ENCODE data around the gene HOXA10. TPM values are rescaled to one million over a fixed set of nuclear protein-coding genes. Genes with fewer than 3 reads are reported as not detected.

Gene HOXA10
- polyA plus RNA-seq, 4 donors: 144 to 166 (median 157) TPM

- no peak for DNase-seq (ENCODE audit: low read depth in 4 of 4, low spot score in 3 of 4)
Observed at GRCh38 chr7:27191833-27192545, 17.9 kb upstream of the HOXA10 start.

GRCh38 chr7:27191161-27191731 lies 17.1 kb upstream of the HOXA10 start:
- DNase-seq (ENCODE audit: low read depth in 4 of 4, low spot score in 3 of 4): no peak

- DNase-seq (ENCODE audit: low read depth in 4 of 4, low spot score in 3 of 4): no peak
Observed at GRCh38 chr7:27189997-27190748, 16.1 kb upstream of the HOXA10 start.

- DNase-seq (ENCODE audit: low read depth in 4 of 4, low spot score in 3 of 4): no peak
Observed at GRCh38 chr7:27189295-27189996, 15.3 kb upstream of the HOXA10 start.

- DNase-seq (ENCODE audit: low read depth in 4 of 4, low spot score in 3 of 4): no peak
Observed at GRCh38 chr7:27188386-27189294, 14.5 kb upstream of the HOXA10 start.

GRCh38 chr7:27187475-27188385 lies 13.6 kb upstream of the HOXA10 start:
- no peak for DNase-seq (ENCODE audit: low read depth in 4 of 4, low spot score in 3 of 4)

GRCh38 chr7:27186668-27187474 lies 12.8 kb upstream of the HOXA10 start:
- DNase-seq (ENCODE audit: low read depth in 4 of 4, low spot score in 3 of 4): no peak

GRCh38 chr7:27185854-27186667 lies 11.9 kb upstream of the HOXA10 start:
- DNase-seq (ENCODE audit: low read depth in 4 of 4, low spot score in 3 of 4): no peak

- peak in 3 of 4 donors; percentile 88 to 95 (median 92) for DNase-seq (ENCODE audit: low read depth in 4 of 4, low spot score in 3 of 4)
Observed at GRCh38 chr7:27185013-27185853, 11.1 kb upstream of the HOXA10 start, which contains the start of gene HOXA11. HOXA11 (minus strand) TSS chr7:27185232; CDS start chr7:27185144, 88 bp downstream.

GRCh38 chr7:27184337-27185012 lies 10.4 kb upstream of the HOXA10 start:
- DNase-seq (ENCODE audit: low read depth in 4 of 4, low spot score in 3 of 4): no peak

- DNase-seq (ENCODE audit: low read depth in 4 of 4, low spot score in 3 of 4): no peak
Observed at GRCh38 chr7:27183682-27184336, 9.7 kb upstream of the HOXA10 start.

- no peak for DNase-seq (ENCODE audit: low read depth in 4 of 4, low spot score in 3 of 4)
Observed at GRCh38 chr7:27182861-27183681, 9.0 kb upstream of the HOXA10 start.

- DNase-seq (ENCODE audit: low read depth in 4 of 4, low spot score in 3 of 4): no peak
Observed at GRCh38 chr7:27182285-27182841, 8.2 kb upstream of the HOXA10 start.

- DNase-seq (ENCODE audit: low read depth in 4 of 4, low spot score in 3 of 4): no peak
Observed at GRCh38 chr7:27181795-27182275, 7.7 kb upstream of the HOXA10 start.

Measured in right renal pelvis (tissue), 4 donors.